Uterus (tissue), 2 donors: ENCODE measurements around the gene COL25A1.

Experiments
- CTCF ChIP-seq, 4 experiments: fragments of 200-600 bp in 2 of 4; fragments of 450-650 bp in 2 of 4; sonication (generic) in 2 of 4; IDR thresholded peaks; one replicate each; pipeline ENCODE4 v1.5.1; 2016 to 2019; ENCODE audit warnings: antibody characterized with exemption in 4 of 4, mild to moderate bottlenecking in 2 of 4, moderate library complexity in 1 of 4
- POLR2A ChIP-seq, 2 donors: fragments of 450-650 bp; IDR thresholded peaks; one replicate each; pipeline ENCODE4 v1.6.1; 2016; ENCODE audit warnings: antibody characterized with exemption in 2 of 2, mild to moderate bottlenecking in 1 of 2, moderate library complexity in 1 of 2

GRCh38 chr4:109111031-109111430, 191.4 kb downstream of the COL25A1 start:
- TF ChIP-seq CTCF (IDR thresholded peaks at IDR 0.05) (no peak), POLR2A (IDR thresholded peaks at IDR 0.05) (no peak)
